AG09309 (cell line): ENCODE measurements around the gene NIPA2.

ENCODE experiments used
- DNase-seq: peaks from one replicate; pipeline ENCODE4 v3.0.0-alpha.2; 2010; ENCODE audit warnings: low read depth
- H3K4me3 ChIP-seq: 2 replicates; pipeline ENCODE4 v1.5.1; 2011; ENCODE audit warnings: mild to moderate bottlenecking, low read depth, low read length, moderate library complexity; ENCODE audit not compliant: control insufficient read depth
- TF ChIP-seq, protein P1 (sequence below): IDR thresholded peaks from 2 replicates; pipeline ENCODE4 v1.5.1; 2011; ENCODE audit warnings: mild to moderate bottlenecking, low read depth, low read length, inconsistent platforms; ENCODE audit not compliant: insufficient read depth, control insufficient read depth; ENCODE audit errors: missing control alignments

Gene NIPA2

DNA sequence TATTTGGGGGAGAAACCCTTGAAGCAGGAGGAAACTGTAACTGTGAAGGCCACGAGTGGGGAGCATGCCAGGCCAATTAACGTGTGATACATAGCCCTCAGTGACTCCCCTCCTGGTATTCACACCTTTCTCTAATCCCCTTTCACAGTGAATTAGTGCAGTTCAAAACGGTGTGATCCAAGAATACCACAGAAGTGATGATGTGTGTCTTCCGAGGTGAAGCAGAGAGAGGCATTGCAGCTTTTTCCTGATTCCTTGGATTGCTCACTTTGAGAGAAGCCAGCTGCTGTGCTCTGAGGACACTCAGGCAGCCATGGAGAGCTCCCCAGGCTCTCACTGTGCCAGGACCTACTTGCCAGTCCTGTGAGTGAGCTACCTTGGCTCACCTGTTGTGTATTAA is 17.3 kb downstream of the NIPA2 start:
- DNase-seq = no peak
- H3K4me3 ChIP-seq = no peak overlapping the region
- TF ChIP-seq, protein P1, sequence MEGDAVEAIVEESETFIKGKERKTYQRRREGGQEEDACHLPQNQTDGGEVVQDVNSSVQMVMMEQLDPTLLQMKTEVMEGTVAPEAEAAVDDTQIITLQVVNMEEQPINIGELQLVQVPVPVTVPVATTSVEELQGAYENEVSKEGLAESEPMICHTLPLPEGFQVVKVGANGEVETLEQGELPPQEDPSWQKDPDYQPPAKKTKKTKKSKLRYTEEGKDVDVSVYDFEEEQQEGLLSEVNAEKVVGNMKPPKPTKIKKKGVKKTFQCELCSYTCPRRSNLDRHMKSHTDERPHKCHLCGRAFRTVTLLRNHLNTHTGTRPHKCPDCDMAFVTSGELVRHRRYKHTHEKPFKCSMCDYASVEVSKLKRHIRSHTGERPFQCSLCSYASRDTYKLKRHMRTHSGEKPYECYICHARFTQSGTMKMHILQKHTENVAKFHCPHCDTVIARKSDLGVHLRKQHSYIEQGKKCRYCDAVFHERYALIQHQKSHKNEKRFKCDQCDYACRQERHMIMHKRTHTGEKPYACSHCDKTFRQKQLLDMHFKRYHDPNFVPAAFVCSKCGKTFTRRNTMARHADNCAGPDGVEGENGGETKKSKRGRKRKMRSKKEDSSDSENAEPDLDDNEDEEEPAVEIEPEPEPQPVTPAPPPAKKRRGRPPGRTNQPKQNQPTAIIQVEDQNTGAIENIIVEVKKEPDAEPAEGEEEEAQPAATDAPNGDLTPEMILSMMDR = no peak

DNA sequence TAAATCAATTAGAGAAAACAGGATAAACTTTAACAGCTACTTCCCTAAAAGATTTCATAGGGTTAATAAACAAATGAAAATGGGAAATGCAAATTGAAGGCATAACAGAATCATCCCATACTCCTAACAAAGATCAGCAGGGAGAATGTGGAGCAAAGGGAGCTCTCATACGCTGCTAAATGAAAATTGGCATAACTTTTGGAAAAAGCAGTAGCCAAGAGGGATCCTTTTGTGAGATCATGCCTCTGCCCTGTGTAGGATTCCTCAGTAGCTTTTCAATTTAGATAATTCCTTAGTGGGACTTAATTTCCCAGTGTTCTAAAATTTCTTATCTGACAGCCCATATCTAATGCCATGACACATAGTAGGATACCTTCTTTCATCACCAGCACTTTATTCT is 18.2 kb downstream of the NIPA2 start:
- H3K4me3 ChIP-seq = no peak overlapping the region
- DNase-seq = no peak
- TF ChIP-seq, protein P1 = no peak

DNA sequence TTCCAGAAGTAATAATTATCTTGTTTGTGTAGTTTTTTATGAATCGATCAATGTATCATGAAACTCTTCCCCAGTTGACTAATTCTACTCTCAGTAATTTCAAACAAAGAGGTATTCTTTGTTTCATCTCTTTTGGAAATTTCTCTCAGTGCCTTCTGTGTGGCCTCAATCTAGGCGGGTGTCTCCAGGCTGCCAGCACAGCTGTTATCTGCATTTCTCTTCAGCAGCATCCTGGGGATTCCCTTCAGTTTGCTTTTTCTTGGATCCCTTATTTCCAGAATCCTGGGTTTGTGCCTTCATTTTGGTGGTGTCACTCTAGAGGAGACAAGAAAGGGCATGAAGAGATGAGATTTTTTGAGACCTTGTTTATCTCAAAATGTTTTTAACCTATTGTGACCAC is 22.7 kb downstream of the NIPA2 start:
- no peak for DNase-seq
- TF ChIP-seq, protein P1 = no peak

DNA sequence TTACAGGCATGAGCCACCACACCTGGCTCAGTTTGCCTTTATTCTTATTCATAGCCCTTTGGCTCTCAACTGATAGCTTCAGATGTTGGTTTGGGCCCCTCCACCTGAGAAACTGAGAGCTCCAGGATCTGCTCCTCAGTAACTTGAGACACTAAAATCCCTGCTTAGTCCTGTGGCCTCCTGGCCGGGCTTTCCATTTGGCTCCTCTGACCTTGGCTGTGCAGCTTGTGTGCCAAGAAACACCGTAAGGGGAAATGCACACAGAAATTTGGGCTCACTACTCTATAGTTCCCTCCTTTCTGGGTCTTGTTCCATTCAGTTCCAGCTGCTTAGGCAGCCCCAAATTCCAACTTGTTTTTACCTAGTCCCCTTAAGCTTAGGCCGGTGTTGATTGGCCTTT is 24.9 kb downstream of the NIPA2 start:
- DNase-seq = no peak
- TF ChIP-seq, protein P1 = no peak
- no peak overlapping the region for H3K4me3 ChIP-seq

More for the DNA sequence above, 22.7 kb downstream of the NIPA2 start:
- no peak overlapping the region for H3K4me3 ChIP-seq

DNA sequence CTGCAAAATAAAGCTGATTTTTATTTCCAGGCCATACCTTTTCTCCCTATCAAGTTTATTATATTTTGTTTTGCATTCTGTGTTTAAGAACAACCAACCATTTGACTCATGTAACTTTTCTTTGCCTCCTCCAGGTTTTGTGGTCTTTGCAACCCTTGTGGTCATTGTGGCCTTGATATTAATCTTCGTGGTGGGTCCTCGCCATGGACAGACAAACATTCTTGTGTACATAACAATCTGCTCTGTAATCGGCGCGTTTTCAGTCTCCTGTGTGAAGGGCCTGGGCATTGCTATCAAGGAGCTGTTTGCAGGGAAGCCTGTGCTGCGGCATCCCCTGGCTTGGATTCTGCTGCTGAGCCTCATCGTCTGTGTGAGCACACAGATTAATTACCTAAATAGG is 27.6 kb downstream of the NIPA2 start:
- no peak for DNase-seq
- H3K4me3 ChIP-seq = no peak overlapping the region
- TF ChIP-seq, protein P1 = no peak

DNA sequence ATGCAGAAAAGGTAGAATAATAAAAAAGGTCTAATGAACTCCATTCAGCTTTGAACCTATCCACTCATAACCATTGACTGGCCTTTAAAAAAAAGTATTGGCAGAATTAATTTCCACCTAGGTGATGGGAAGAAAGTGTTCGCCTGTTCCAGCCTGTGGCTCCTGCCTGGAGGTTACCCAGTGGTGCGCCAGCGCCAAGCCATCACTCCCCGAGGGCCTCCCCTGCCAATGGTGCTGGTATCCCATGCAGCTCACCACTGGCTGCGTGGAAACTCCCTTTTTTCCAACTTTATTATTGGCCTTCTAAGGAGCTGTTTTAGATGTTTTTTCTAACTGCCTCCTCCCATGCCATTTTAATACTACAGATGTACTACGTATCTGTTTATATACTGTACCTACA is 29.4 kb downstream of the NIPA2 start:
- H3K4me3 ChIP-seq = no peak overlapping the region
- TF ChIP-seq, protein P1 = no peak
- no peak for DNase-seq

DNA sequence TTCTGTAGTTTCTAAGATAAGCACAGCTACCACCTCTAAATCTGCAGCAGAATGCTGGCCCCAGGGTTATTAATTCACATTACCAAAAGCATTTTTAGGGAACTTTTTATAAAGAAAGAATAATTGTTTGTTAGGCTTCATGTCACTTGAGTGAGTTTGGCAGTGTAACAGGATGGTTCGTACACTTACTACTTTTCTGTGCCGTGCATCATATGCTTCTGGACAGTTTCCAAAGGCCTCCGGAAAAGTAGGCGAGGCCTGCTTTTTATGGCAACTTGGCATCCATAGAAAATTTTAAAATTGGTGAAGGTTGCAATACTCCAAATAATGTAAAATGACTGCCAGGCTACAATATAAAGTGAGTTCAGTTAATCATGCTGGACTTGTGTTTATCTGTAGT is 30.0 kb downstream of the NIPA2 start:
- DNase-seq = no peak
- no peak overlapping the region for H3K4me3 ChIP-seq
- TF ChIP-seq, protein P1 = no peak
